22Rv1 (cell line): Measurements from ENCODE around the gene CSPG4.

Source experiments
- H3K27ac ChIP-seq: fragments of 450-650 bp; 2 replicates; pipeline ENCODE4 v1.5.1; 2017
- CTCF ChIP-seq: fragments of 450-650 bp; IDR thresholded peaks from 2 replicates; pipeline ENCODE4 v1.5.1; 2017; ENCODE audit warnings: mild to moderate bottlenecking
- ZFX ChIP-seq: fragments of 450-650 bp; IDR thresholded peaks from 2 replicates; pipeline ENCODE4 v1.6.1; 2017; ENCODE audit warnings: antibody characterized with exemption, borderline replicate concordance

The CSPG4 gene

GRCh38 chr15:75654201-75654907, 58.3 kb downstream of the CSPG4 start:
- H3K27ac ChIP-seq = no peak overlapping the region

DNA sequence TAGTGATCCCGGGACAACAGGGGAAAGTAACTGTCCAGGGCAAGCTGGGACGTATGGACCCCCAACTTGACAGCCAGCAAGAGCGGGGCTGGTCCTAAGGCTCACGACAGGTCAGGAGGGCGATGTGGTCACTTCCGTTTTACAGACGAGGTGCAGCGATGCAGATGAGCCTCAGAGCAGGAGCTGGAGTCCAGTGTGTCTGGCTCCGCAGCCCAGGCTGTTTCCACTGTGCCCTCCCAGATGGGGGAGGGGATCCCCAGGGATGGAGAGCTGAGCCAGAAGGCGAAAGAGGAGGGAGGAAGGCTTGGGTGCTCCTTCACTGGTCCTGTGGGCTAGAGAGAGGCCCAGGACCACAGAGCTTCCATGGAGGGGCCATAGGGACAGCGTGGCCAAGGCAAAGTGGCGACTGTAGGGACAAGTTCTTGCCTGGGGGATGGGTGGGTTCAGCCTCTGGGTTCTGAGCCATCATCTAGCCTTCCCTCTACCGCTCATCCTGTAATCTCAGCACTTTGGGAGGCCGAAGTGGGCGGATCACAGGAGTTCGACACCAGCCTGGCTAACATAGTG, 59.2 kb downstream of the CSPG4 start:
- H3K27ac ChIP-seq = no peak overlapping the region
- TF ChIP-seq CTCF (no peak), ZFX (no peak)

More at GRCh38 chr15:75654201-75654907, 58.3 kb downstream of the CSPG4 start:
- TF ChIP-seq ZFX = no peak
- TF ChIP-seq CTCF = no peak

- no peak for TF ChIP-seq ZFX
- no peak overlapping the region for H3K27ac ChIP-seq
Observed at GRCh38 chr15:75651810-75652543, 60.7 kb downstream of the CSPG4 start.

DNA sequence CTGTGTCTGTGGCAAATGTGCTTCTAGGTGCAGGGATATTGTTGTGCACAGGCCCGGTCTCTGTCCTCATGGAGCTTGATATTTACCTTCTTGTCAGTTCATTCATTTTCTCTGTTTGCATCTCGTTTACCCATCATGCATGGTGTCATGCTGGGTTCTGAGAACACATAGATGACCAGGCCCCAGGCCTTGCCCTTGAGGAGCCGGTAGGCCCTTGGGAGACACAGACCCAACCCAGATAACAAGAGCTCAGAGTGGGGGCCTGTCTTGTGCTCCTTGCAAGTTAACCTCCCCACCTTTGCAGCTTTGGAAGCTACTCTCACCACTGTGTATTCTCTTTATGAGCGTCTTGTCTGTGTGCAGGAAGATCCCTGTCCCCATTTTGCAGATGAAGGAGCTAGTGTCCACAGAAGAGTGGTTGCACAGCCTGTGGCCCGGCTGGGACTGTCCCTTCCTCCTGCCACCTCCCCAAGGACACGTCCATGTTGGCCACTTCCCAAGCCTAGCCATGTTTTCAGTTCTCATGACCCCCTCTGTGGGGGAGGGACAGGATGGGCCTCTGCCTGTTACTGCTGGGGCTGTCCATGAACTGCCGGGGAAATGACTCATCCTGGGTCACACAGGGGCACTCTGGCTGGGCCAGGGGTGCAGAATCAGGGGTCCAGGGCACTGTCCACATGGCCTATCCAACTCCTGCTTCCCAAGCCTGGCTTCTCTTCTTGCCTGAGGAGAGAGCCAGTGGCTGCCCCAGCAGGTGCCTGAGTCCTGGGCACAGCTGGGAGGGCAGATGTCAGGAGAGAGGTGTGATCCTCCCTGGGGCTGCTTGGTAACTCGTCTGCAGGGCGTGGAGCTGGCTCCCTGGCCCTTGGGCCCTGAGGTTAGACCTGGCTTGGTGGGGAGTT, 61.5 kb downstream of the CSPG4 start:
- TF ChIP-seq ZFX (no peak), CTCF (no peak)
- H3K27ac ChIP-seq = no peak overlapping the region

DNA sequence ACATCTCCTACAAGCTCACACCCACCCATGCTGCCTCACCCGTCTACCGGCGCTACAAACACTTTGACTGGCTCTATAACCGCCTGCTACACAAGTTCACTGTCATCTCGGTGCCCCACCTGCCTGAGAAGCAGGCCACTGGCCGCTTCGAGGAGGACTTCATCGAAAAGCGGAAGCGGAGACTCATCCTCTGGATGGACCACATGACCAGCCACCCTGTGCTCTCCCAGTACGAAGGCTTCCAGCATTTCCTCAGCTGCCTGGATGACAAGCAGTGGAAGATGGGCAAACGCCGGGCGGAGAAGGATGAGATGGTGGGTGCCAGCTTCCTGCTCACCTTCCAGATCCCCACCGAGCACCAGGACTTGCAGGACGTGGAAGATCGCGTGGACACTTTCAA, 62.8 kb downstream of the CSPG4 start:
- H3K27ac ChIP-seq = no peak overlapping the region
- TF ChIP-seq CTCF = no peak
- TF ChIP-seq ZFX = no peak

DNA sequence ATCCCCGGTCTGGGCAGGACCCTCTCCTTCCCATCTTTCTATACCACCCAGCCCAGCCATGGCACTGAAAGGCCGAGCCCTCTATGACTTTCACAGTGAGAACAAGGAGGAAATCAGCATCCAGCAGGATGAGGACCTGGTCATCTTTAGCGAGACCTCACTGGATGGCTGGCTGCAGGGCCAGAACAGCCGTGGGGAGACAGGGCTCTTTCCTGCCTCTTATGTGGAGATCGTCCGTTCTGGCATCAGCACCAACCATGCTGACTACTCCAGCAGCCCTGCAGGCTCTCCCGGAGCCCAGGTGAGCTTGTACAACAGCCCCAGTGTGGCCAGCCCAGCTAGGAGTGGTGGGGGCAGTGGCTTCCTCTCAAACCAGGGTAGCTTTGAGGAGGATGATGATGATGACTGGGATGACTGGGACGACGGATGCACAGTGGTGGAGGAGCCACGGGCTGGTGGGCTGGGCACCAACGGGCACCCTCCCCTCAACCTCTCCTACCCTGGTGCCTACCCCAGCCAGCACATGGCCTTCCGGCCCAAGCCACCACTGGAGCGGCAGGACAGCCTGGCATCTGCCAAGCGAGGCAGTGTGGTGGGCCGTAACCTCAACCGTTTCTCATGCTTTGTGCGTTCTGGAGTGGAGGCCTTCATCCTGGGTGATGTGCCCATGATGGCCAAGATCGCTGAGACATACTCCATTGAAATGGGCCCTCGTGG, 63.4 kb downstream of the CSPG4 start:
- H3K27ac ChIP-seq = no peak overlapping the region
- TF ChIP-seq ZFX (no peak), CTCF (no peak)
